Smooth muscle cell (in vitro differentiated cells): ENCODE results near the gene KEAP1. TPM values are rescaled to one million over a fixed set of nuclear protein-coding genes. Genes with fewer than 3 reads are reported as not detected.
"Not testable (repeated sequence)": the region's sequence is repeated elsewhere in the genome, so short reads cannot be mapped to it uniquely, and the experiment has no call there.

ENCODE experiments used
- DNase-seq: peaks from one replicate; lab custom pipeline; 2025; ENCODE audit not compliant: unreplicated experiment; lab: John Stamatoyannopoulos, UW
- H2AFZ ChIP-seq: fragments of 200-600 bp; sonication (generic); 2 replicates; pipeline ENCODE4 v1.6.0; 2016; ENCODE audit warnings: antibody characterized with exemption, low read depth, mild to moderate bottlenecking
- H3F3A ChIP-seq: fragments of 200-600 bp; sonication (generic); 2 replicates; pipeline ENCODE4 v1.6.0; 2017; ENCODE audit warnings: antibody characterized with exemption, low read depth
- H3K27ac ChIP-seq: fragments of 200-600 bp; sonication (generic); 2 replicates; pipeline ENCODE4 v1.5.1; 2016; ENCODE audit warnings: low read depth, mild to moderate bottlenecking
- H3K27me3 ChIP-seq: fragments of 200-600 bp; sonication (generic); 2 replicates; pipeline ENCODE4 v1.6.1; 2016; ENCODE audit warnings: low read depth, mild to moderate bottlenecking
- H3K36me3 ChIP-seq: fragments of 200-600 bp; sonication (generic); 2 replicates; pipeline ENCODE4 v1.5.1; 2016; ENCODE audit warnings: low read depth
- H3K4me1 ChIP-seq: fragments of 200-600 bp; sonication (generic); 2 replicates; pipeline ENCODE4 v1.5.1; 2016; ENCODE audit warnings: low read depth
- H3K4me2 ChIP-seq: fragments of 200-600 bp; sonication (generic); 2 replicates; pipeline ENCODE4 v1.6.0; 2016; ENCODE audit warnings: mild to moderate bottlenecking
- H3K4me3 ChIP-seq: fragments of 200-600 bp; sonication (generic); 2 replicates; pipeline ENCODE4 v1.5.1; 2016; ENCODE audit warnings: mild to moderate bottlenecking
- H3K79me2 ChIP-seq: fragments of 200-600 bp; sonication (generic); 2 replicates; pipeline ENCODE4 v1.6.0; 2016; ENCODE audit warnings: low read depth, mild to moderate bottlenecking
- H3K9ac ChIP-seq: fragments of 200-600 bp; sonication (generic); 2 replicates; pipeline ENCODE4 v1.6.0; 2016; ENCODE audit warnings: low read depth
- H3K9me3 ChIP-seq: fragments of 200-600 bp; sonication (generic); replicated peaks from 2 replicates; pipeline ENCODE4 v1.5.1; 2016; ENCODE audit warnings: low read depth
- H4K20me1 ChIP-seq: fragments of 200-600 bp; sonication (generic); 2 replicates; pipeline ENCODE4 v1.6.0; 2016; ENCODE audit warnings: low read depth
- CTCF ChIP-seq: fragments of 200-600 bp; sonication (generic); IDR thresholded peaks from 2 replicates; pipeline ENCODE4 v1.5.1; 2017; ENCODE audit warnings: borderline replicate concordance, mild to moderate bottlenecking, antibody characterized with exemption; ENCODE audit not compliant: insufficient read depth, poor library complexity, severe bottlenecking
- WGBS: methylation state at CpG from one replicate; pipeline ENCODE4 v1.1.7; 2016; ENCODE audit warnings: low lambda C conversion rate; 5-methylcytosine and 5-hydroxymethylcytosine counted together
- polyA plus RNA-seq: library from polyadenylated mRNA; unstranded; fragments of >200 nt; fragmentation: Nextera tagmentation; extraction: Ambion mirVana; gene quantifications from 2 replicates; pipeline ENCODE4 v1.2.1, GENCODE V29; 2016
- total RNA-seq: library from RNA; depleted of rRNA; stranded (reverse); fragments of >200 nt; gene quantifications from 2 replicates; pipeline ENCODE4 v1.2.3, GENCODE V29; 2014

The KEAP1 gene
- total and polyA plus RNA-seq, 2 experiments from 2014 or later = 24.9 to 60.4 TPM

- DNase-seq = no peak
- Histone ChIP-seq H3K36me3 (no peaks in the 10 kb centered on the region), H3K27ac (no peak overlapping the region), H3K4me1 (peaks cover 3% of the 10 kb centered on the region), H3K79me2 (no peaks in the 10 kb centered on the region), H4K20me1 (no peaks in the 10 kb centered on the region), H3K4me2 (no peak overlapping the region), H3K9ac (no peak overlapping the region), H3K4me3 (no peak overlapping the region), H3K9me3 (no peaks in the 10 kb centered on the region), H3F3A (no peaks in the 10 kb centered on the region), H2AFZ (no peak overlapping the region), H3K27me3 (no peaks in the 10 kb centered on the region)
- WGBS = 94% methylated on average over 5 of the region's 5 CpGs
- no peak for TF ChIP-seq CTCF
Observed at GRCh38 chr19:10464456-10464855, 38.7 kb downstream of the KEAP1 start.

- no peaks in the 10 kb centered on the region for H3K79me2 ChIP-seq
- 98% methylated on average over 4 of the region's 4 CpGs for WGBS
- no peak overlapping the region for H3K9ac ChIP-seq
- H3K27me3 ChIP-seq = no peaks in the 10 kb centered on the region
- H3K4me2 ChIP-seq = no peak overlapping the region
- no peaks in the 10 kb centered on the region for H3K4me1 ChIP-seq
- H3K4me3 ChIP-seq = no peak overlapping the region
- TF ChIP-seq CTCF = no peak
- H3K27ac ChIP-seq = no peak overlapping the region
- H3K36me3 ChIP-seq = no peaks in the 10 kb centered on the region
- H2AFZ ChIP-seq = no peak overlapping the region
- no peaks in the 10 kb centered on the region for H3F3A ChIP-seq
- H4K20me1 ChIP-seq = no peaks in the 10 kb centered on the region
- H3K9me3 ChIP-seq = no peaks in the 10 kb centered on the region
- no peak for DNase-seq
Observed at GRCh38 chr19:10462557-10462956, 40.6 kb downstream of the KEAP1 start.

GRCh38 chr19:10462042-10462441, 41.1 kb downstream of the KEAP1 start:
- over 99% methylated on average over 10 of the region's 15 CpGs for WGBS
- not testable (repeated sequence) for H2AFZ ChIP-seq, H3K36me3 ChIP-seq, H3K9ac ChIP-seq, H3K4me1 ChIP-seq, H3K27me3 ChIP-seq, H3F3A ChIP-seq, H3K79me2 ChIP-seq, H3K27ac ChIP-seq, H4K20me1 ChIP-seq, DNase-seq, H3K9me3 ChIP-seq
- Histone ChIP-seq H3K4me3 (peak overlapping the region; percentile 44), H3K4me2 (peak overlapping the region; percentile 82)

- Histone ChIP-seq H3K4me3 (peak overlapping the region; percentile 44), H3K27ac (no peak overlapping the region), H3K36me3 (no peaks in the 10 kb centered on the region), H2AFZ (peak overlapping the region; percentile 23), H3K9me3 (no peaks in the 10 kb centered on the region), H3K9ac (no peak overlapping the region), H4K20me1 (no peaks in the 10 kb centered on the region), H3K4me1 (no peaks in the 10 kb centered on the region), H3K4me2 (peak overlapping the region; percentile 82), H3F3A (no peaks in the 10 kb centered on the region), H3K79me2 (no peaks in the 10 kb centered on the region), H3K27me3 (no peaks in the 10 kb centered on the region)
- peak; percentile 93 for DNase-seq
- 14% methylated on average over 36 of the region's 45 CpGs for WGBS
- TF ChIP-seq CTCF = no peak
Observed at GRCh38 chr19:10461047-10461949, 41.9 kb downstream of the KEAP1 start.
